Endodermal cell (in vitro differentiated cells): Measurements from ENCODE around the gene RGS6. TPM values are rescaled to one million over a fixed set of nuclear protein-coding genes. Genes with fewer than 3 reads are reported as not detected.

Experiments used
- DNase-seq: peaks from one replicate; pipeline ENCODE4 v3.0.0-alpha.2; 2017
- H3K27ac ChIP-seq: 2 replicates; pipeline ENCODE4 v1.5.1; 2013; ENCODE audit warnings: mild to moderate bottlenecking, low read depth, low read length, moderate library complexity
- H3K27me3 ChIP-seq: 2 replicates; pipeline ENCODE4 v1.6.1; 2013; ENCODE audit warnings: mild to moderate bottlenecking, low read length, moderate library complexity; ENCODE audit not compliant: insufficient read depth, control insufficient read depth, poor library complexity, severe bottlenecking
- H3K36me3 ChIP-seq: 2 replicates; pipeline ENCODE4 v1.7.0; 2013; ENCODE audit warnings: mild to moderate bottlenecking, low read length, moderate library complexity; ENCODE audit not compliant: control insufficient read depth, insufficient read depth
- H3K4me1 ChIP-seq: one replicate; pipeline ENCODE4 v1.7.0; 2013; ENCODE audit warnings: low read length; ENCODE audit not compliant: control insufficient read depth, insufficient read depth
- H3K4me3 ChIP-seq: 2 replicates; pipeline ENCODE4 v1.5.1; 2013; ENCODE audit warnings: mild to moderate bottlenecking, low read length, moderate library complexity
- H3K9ac ChIP-seq: 2 replicates; pipeline ENCODE4 v1.6.1; 2013; ENCODE audit warnings: mild to moderate bottlenecking, low read length, moderate library complexity; ENCODE audit not compliant: poor library complexity, severe bottlenecking; ENCODE audit errors: extremely low read depth
- H3K9me3 ChIP-seq: 2 replicates; pipeline ENCODE4 v1.6.1; 2013; ENCODE audit warnings: mild to moderate bottlenecking, low read length, moderate library complexity; ENCODE audit not compliant: control insufficient read depth
- H3K27ac Mint-ChIP-seq: 2 replicates; pipeline ENCODE4 v1.8.0; 2020; ENCODE audit warnings: mixed read lengths
- H3K27me3 Mint-ChIP-seq: 2 replicates; pipeline ENCODE4 v1.8.0; 2021; ENCODE audit warnings: mild to moderate bottlenecking, mixed read lengths; ENCODE audit not compliant: insufficient read depth
- H3K36me3 Mint-ChIP-seq: 2 replicates; pipeline ENCODE4 v1.8.0; 2020; ENCODE audit warnings: low read depth, mixed read lengths
- H3K4me1 Mint-ChIP-seq: 2 replicates; pipeline ENCODE4 v1.8.0; 2020; ENCODE audit warnings: mixed read lengths
- H3K4me3 Mint-ChIP-seq: 2 replicates; pipeline ENCODE4 v1.8.0; 2020; ENCODE audit warnings: mild to moderate bottlenecking, moderate library complexity, mixed read lengths
- H3K9me3 Mint-ChIP-seq: 2 replicates; pipeline ENCODE4 v1.8.0; 2020; ENCODE audit warnings: mild to moderate bottlenecking, mixed read lengths
- WGBS, 2 experiments: methylation state at CpG; one replicate each; pipeline versions ENCODE4 v1.1.5 to v1.1.7; 2013; ENCODE audit warnings: missing lambda C conversion rate in 2 of 2, mixed read lengths in 1 of 2; ENCODE audit not compliant: insufficient coverage in 1 of 2, insufficient read length in 1 of 2; 5-methylcytosine and 5-hydroxymethylcytosine counted together
- total RNA-seq, 2 donors: library from RNA; stranded (reverse); fragmentation: NEBNext Ultra II Directional in 1 of 2; extraction: Animal tissue kit (Norgen Biotek cat#: 25700) in 1 of 2; gene quantifications; 2 replicates in 1 of 2; 3 replicates in 1 of 2; pipeline ENCODE4 v1.2.1, GENCODE V29; 2021
- TF ChIP-seq, protein P1 (sequence below): fragments of 200-600 bp; sonication (generic); conservative IDR thresholded peaks from 2 replicates; pipeline ENCODE4 v1.5.0; 2021; ENCODE audit warnings: antibody characterized with exemption, mild to moderate bottlenecking

Gene RGS6
- total RNA-seq, 2 donors from 2014 or later: 10.1 to 16.3 TPM

DNA sequence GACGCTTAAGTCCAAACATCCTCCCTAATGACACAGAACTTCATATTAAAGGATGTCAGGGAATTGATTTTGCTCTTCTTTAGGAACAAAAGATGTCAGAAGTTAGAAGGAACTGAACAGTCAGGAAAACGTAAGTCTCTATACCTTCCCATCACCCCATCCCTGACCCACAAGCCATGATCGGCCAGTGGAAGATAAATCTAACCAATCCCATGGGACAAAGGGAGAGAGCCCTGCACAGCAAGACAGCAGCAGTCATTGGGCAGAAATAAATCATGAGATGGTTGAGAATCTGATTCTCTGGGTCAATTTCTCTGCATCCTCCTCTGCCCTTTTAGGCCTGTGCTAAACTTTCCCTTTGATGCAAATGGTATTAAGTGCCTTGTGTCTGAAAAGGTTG, 414.9 kb downstream of the RGS6 start:
- Histone ChIP-seq H3K9me3 (peaks cover 10% of the 10 kb centered on the region), H3K4me1 (no peaks in the 10 kb centered on the region), H3K36me3 (no peaks in the 10 kb centered on the region), H3K9ac (no peak overlapping the region), H3K27ac (no peak overlapping the region), H3K4me3 (no peak overlapping the region), H3K27me3 (no peaks in the 10 kb centered on the region)
- TF ChIP-seq, protein P1, sequence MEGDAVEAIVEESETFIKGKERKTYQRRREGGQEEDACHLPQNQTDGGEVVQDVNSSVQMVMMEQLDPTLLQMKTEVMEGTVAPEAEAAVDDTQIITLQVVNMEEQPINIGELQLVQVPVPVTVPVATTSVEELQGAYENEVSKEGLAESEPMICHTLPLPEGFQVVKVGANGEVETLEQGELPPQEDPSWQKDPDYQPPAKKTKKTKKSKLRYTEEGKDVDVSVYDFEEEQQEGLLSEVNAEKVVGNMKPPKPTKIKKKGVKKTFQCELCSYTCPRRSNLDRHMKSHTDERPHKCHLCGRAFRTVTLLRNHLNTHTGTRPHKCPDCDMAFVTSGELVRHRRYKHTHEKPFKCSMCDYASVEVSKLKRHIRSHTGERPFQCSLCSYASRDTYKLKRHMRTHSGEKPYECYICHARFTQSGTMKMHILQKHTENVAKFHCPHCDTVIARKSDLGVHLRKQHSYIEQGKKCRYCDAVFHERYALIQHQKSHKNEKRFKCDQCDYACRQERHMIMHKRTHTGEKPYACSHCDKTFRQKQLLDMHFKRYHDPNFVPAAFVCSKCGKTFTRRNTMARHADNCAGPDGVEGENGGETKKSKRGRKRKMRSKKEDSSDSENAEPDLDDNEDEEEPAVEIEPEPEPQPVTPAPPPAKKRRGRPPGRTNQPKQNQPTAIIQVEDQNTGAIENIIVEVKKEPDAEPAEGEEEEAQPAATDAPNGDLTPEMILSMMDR: no peak
- Mint-ChIP-seq H3K36me3 (peaks cover 3% of the 10 kb centered on the region), H3K27me3 (peaks cover 1% of the 10 kb centered on the region), H3K4me1 (no peaks in the 10 kb centered on the region), H3K27ac (no peak overlapping the region), H3K4me3 (no peak overlapping the region), H3K9me3 (no peaks in the 10 kb centered on the region)
- DNase-seq: no peak
- WGBS, 2 experiments: 94% methylated on average over 3 of the region's 3 CpGs; no CpG with 5 or more reads in 1 of the 2 experiments

DNA sequence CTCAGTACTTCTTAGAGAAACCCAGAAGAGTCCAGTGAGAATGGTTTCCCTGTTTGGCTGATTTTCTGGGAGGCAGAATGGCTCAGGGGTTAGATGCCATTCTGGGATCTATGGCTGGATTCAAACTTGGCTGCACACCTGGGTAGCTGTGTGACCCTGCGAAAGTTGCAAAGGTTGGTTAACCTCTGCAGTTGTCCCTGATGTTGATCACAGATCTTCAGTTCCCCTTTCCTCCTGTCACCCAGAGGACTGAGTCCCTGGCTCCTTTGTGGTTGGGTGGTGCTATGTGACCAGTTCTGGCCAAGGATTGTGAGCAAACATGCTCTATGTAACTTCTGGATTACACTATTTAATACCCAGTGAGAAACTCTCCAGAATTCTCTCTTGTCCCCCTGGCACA, 418.0 kb downstream of the RGS6 start:
- Mint-ChIP-seq H3K4me1 (no peaks in the 10 kb centered on the region), H3K9me3 (no peaks in the 10 kb centered on the region), H3K27ac (no peak overlapping the region), H3K4me3 (no peak overlapping the region), H3K36me3 (no peaks in the 10 kb centered on the region), H3K27me3 (peaks cover 1% of the 10 kb centered on the region)
- H3K4me1 ChIP-seq: no peaks in the 10 kb centered on the region
- H3K36me3 ChIP-seq: no peaks in the 10 kb centered on the region
- DNase-seq: no peak
- no peak overlapping the region for H3K27ac ChIP-seq
- H3K9me3 ChIP-seq: no peaks in the 10 kb centered on the region
- no peak overlapping the region for H3K9ac ChIP-seq
- WGBS, 2 experiments: 83% methylated on average over 1 of the region's 1 CpG; no CpG with 5 or more reads in 1 of the 2 experiments
- TF ChIP-seq, protein P1: no peak
- H3K27me3 ChIP-seq: no peaks in the 10 kb centered on the region
- no peak overlapping the region for H3K4me3 ChIP-seq

DNA sequence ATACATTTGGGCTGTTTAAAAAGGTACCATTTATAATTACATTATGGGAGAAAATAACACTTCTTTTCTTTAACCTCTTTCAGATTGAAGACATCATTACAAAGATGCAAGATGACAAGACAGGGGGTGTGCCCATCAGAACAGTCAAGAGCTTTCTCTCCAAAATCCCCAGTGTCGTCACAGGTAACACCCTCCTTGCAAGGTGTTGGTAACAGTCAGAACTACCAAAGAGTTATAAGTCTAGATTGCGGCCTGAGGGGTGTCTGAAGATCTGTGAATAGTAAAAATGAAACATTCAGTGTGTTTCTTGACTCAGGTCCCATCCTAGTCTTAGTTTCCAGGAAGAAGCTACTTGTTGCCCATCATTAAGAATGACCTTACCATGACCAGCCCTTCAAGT, 419.8 kb downstream of the RGS6 start:
- Mint-ChIP-seq H3K27ac (no peak overlapping the region), H3K36me3 (peaks cover 2% of the 10 kb centered on the region), H3K9me3 (peaks cover 6% of the 10 kb centered on the region), H3K4me3 (no peak overlapping the region), H3K27me3 (no peaks in the 10 kb centered on the region), H3K4me1 (no peaks in the 10 kb centered on the region)
- H3K4me3 ChIP-seq: no peak overlapping the region
- H3K27ac ChIP-seq: no peak overlapping the region
- TF ChIP-seq, protein P1: no peak
- H3K36me3 ChIP-seq: no peaks in the 10 kb centered on the region
- H3K9ac ChIP-seq: no peak overlapping the region
- DNase-seq: no peak
- 100% methylated on average over 1 to 2 of the region's 2 CpGs for WGBS, 2 experiments
- H3K27me3 ChIP-seq: no peaks in the 10 kb centered on the region
- no peaks in the 10 kb centered on the region for H3K4me1 ChIP-seq
- H3K9me3 ChIP-seq: no peaks in the 10 kb centered on the region
